HepG2 (cell line): ENCODE results near the gene NDOR1. TPM values are rescaled to one million over a fixed set of nuclear protein-coding genes. Genes with fewer than 3 reads are reported as not detected.

ENCODE experiments used
- CCAR2 ChIP-seq: fragments of 200-400 bp; formaldehyde crosslinking; optimal IDR thresholded peaks from 2 replicates; pipeline ENCODE3; 2018; ENCODE audit warnings: low read depth, mild to moderate bottlenecking, low read length, moderate library complexity
- EED ChIP-seq: sonication (generic); formaldehyde crosslinking; IDR thresholded peaks from 2 replicates; pipeline ENCODE4 v1.5.0; 2020; ENCODE audit warnings: mild to moderate bottlenecking, missing genetic modification reagents
- HDAC2 ChIP-seq: sonication (generic); formaldehyde crosslinking; IDR thresholded peaks from 2 replicates; pipeline ENCODE4 v1.4.0; 2020; ENCODE audit warnings: missing genetic modification reagents
- MEIS1 ChIP-seq: sonication (generic); formaldehyde crosslinking; IDR thresholded peaks from 2 replicates; pipeline ENCODE4 v1.9.0; 2021; ENCODE audit warnings: mild to moderate bottlenecking, missing genetic modification reagents, moderate library complexity, borderline replicate concordance
- POLR2G ChIP-seq: fragments of 200-400 bp; formaldehyde crosslinking; IDR thresholded peaks from 2 replicates; pipeline ENCODE4 v1.6.1; 2018; ENCODE audit warnings: mild to moderate bottlenecking, low read depth, low read length, moderate library complexity
- RAD51 ChIP-seq: fragments of 450-650 bp; IDR thresholded peaks from 2 replicates; pipeline ENCODE4 v1.6.1; 2016; ENCODE audit warnings: borderline replicate concordance
- SATB2 ChIP-seq: sonication (generic); formaldehyde crosslinking; IDR thresholded peaks from 2 replicates; pipeline ENCODE4 v1.5.0; 2020; ENCODE audit warnings: missing genetic modification reagents
- SMAD9 ChIP-seq: sonication (generic); formaldehyde crosslinking; IDR thresholded peaks from 2 replicates; pipeline ENCODE4 v1.5.1; 2020; ENCODE audit warnings: mild to moderate bottlenecking, missing genetic modification reagents
- SSRP1 ChIP-seq: IDR thresholded peaks from 2 replicates; pipeline ENCODE4 v1.6.1; 2016; ENCODE audit warnings: control low read depth
- TARDBP ChIP-seq: sonication (generic); formaldehyde crosslinking; IDR thresholded peaks from 2 replicates; pipeline ENCODE4 v1.8.0; 2022; ENCODE audit warnings: mild to moderate bottlenecking, missing genetic modification reagents
- ZBTB1 ChIP-seq: sonication (generic); formaldehyde crosslinking; IDR thresholded peaks from 2 replicates; pipeline ENCODE4 v1.4.0; 2020; ENCODE audit warnings: missing genetic modification reagents, borderline replicate concordance
- ZNF138 ChIP-seq: sonication (generic); formaldehyde crosslinking; IDR thresholded peaks from 2 replicates; pipeline ENCODE4 v1.5.0; 2020; ENCODE audit warnings: mild to moderate bottlenecking, low read depth, missing genetic modification reagents
- ZNF331 ChIP-seq: sonication (generic); formaldehyde crosslinking; IDR thresholded peaks from 2 replicates; pipeline ENCODE4 v1.4.0; 2020; ENCODE audit warnings: missing genetic modification reagents
- ZNF34 ChIP-seq: sonication (generic); formaldehyde crosslinking; IDR thresholded peaks from 2 replicates; pipeline ENCODE4 v1.4.0; 2020; ENCODE audit warnings: mild to moderate bottlenecking, missing genetic modification reagents, borderline replicate concordance
- ZNF547 ChIP-seq: sonication (generic); formaldehyde crosslinking; IDR thresholded peaks from 2 replicates; pipeline ENCODE4 v1.5.1; 2020; ENCODE audit warnings: mild to moderate bottlenecking, missing genetic modification reagents
- ZNF615 ChIP-seq: sonication (generic); formaldehyde crosslinking; IDR thresholded peaks from 2 replicates; pipeline ENCODE4 v1.5.0; 2020; ENCODE audit warnings: mild to moderate bottlenecking, missing genetic modification reagents, borderline replicate concordance
- ZSCAN21 ChIP-seq: sonication (generic); formaldehyde crosslinking; IDR thresholded peaks from 2 replicates; pipeline ENCODE4 v1.8.0; 2022; ENCODE audit warnings: mild to moderate bottlenecking, missing genetic modification reagents, moderate library complexity, borderline replicate concordance
- ZSCAN30 ChIP-seq: sonication (generic); formaldehyde crosslinking; IDR thresholded peaks from 2 replicates; pipeline ENCODE4 v1.5.0; 2020; ENCODE audit warnings: mild to moderate bottlenecking, missing genetic modification reagents
- polyA plus RNA-seq, 8 experiments: library from polyadenylated mRNA; depleted of rRNA in 3 of 8; stranded (reverse) in 7 of 8; unstranded in 1 of 8; fragments of >200 nt; fragmentation: Illumina TruSeq in 4 of 8; extraction: Trizol in 4 of 8; gene quantifications; 2 replicates each; pipeline versions ENCODE4 v1.2.1 to v1.2.3, GENCODE V29; 2011 to 2016; ENCODE audit warnings: low read depth in 4 of 8, missing spikeins in 1 of 8, mixed read lengths in 1 of 8; ENCODE audit not compliant: insufficient read depth in 1 of 8
- total RNA-seq, 5 experiments: library from RNA; depleted of rRNA; stranded (reverse); fragments of >200 nt; fragmentation: Illumina TruSeq; extraction: Trizol; gene quantifications; 2 replicates each; pipeline ENCODE4 v1.2.3, GENCODE V29; 2016; ENCODE audit warnings: low read depth in 1 of 5
- TF ChIP-seq, protein P1 (sequence below): sonication (generic); formaldehyde crosslinking; IDR thresholded peaks from 2 replicates; pipeline ENCODE4 v1.4.0; 2020; ENCODE audit warnings: missing genetic modification reagents
- TF ChIP-seq, protein P2 (sequence below): sonication (generic); formaldehyde crosslinking; IDR thresholded peaks from 2 replicates; pipeline ENCODE4 v1.4.0; 2020; ENCODE audit warnings: missing genetic modification reagents
- TF ChIP-seq, protein P3 (sequence below): sonication (generic); formaldehyde crosslinking; IDR thresholded peaks from 2 replicates; pipeline ENCODE4 v1.9.0; 2021; ENCODE audit warnings: missing genetic modification reagents, mild to moderate bottlenecking, borderline replicate concordance
- TF ChIP-seq, protein P4 (sequence below): sonication (generic); formaldehyde crosslinking; IDR thresholded peaks from 2 replicates; pipeline ENCODE4 v1.8.0; 2023; ENCODE audit warnings: mild to moderate bottlenecking, missing genetic modification reagents

The NDOR1 gene
- total and polyA plus RNA-seq, 2 of the 13 experiments (the other 11 are each of a cell fraction or from before 2014, with no cell fraction given) = 3.6 to 8.7 TPM

DNA sequence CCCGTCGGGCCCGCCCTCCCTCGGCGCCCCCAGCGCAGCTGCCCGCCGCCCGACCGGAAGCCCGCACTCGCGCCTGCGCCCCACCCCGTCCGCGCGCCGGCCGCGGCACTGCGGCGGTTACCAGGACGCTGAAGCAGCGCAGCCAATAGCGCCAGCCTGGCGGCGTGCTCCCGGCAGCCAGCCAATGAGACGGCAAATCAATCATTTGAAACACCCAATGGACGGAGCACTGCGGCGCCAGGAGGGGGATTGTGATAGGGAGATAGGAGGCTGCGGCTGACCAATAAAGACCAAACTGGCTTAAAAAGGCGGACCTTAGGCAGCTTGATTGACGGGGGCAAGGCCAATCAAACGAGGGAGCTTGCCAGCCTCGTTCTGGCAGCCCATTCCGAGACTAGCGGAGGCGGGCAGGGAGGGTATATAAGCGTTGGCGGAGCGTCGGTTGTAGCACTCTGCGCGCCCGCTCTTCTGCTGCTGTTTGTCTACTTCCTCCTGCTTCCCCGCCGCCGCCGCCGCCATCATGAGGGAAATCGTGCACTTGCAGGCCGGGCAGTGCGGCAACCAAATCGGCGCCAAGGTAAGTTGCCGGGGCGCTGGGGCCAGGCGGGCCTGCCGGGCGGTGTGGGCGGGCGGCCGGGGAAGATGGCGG, 35.5 kb downstream of the NDOR1 start, which contains the start of gene TUBB4B (continued):
- TF ChIP-seq, protein P1, sequence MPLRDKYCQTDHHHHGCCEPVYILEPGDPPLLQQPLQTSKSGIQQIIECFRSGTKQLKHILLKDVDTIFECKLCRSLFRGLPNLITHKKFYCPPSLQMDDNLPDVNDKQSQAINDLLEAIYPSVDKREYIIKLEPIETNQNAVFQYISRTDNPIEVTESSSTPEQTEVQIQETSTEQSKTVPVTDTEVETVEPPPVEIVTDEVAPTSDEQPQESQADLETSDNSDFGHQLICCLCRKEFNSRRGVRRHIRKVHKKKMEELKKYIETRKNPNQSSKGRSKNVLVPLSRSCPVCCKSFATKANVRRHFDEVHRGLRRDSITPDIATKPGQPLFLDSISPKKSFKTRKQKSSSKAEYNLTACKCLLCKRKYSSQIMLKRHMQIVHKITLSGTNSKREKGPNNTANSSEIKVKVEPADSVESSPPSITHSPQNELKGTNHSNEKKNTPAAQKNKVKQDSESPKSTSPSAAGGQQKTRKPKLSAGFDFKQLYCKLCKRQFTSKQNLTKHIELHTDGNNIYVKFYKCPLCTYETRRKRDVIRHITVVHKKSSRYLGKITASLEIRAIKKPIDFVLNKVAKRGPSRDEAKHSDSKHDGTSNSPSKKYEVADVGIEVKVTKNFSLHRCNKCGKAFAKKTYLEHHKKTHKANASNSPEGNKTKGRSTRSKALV (CRISPR knock-in tag) = no peak
- no peak; the same call in 1 of the 2 replicates for TF ChIP-seq SSRP1 (CRISPR knock-in tag)
- peak; percentile 29; the same call in 1 of the 2 replicates for TF ChIP-seq HDAC2 (CRISPR knock-in tag)
- TF ChIP-seq ZBTB1 (CRISPR knock-in tag) = peak; percentile 87; the same call in 1 of the 2 replicates
- TF ChIP-seq, protein P2, sequence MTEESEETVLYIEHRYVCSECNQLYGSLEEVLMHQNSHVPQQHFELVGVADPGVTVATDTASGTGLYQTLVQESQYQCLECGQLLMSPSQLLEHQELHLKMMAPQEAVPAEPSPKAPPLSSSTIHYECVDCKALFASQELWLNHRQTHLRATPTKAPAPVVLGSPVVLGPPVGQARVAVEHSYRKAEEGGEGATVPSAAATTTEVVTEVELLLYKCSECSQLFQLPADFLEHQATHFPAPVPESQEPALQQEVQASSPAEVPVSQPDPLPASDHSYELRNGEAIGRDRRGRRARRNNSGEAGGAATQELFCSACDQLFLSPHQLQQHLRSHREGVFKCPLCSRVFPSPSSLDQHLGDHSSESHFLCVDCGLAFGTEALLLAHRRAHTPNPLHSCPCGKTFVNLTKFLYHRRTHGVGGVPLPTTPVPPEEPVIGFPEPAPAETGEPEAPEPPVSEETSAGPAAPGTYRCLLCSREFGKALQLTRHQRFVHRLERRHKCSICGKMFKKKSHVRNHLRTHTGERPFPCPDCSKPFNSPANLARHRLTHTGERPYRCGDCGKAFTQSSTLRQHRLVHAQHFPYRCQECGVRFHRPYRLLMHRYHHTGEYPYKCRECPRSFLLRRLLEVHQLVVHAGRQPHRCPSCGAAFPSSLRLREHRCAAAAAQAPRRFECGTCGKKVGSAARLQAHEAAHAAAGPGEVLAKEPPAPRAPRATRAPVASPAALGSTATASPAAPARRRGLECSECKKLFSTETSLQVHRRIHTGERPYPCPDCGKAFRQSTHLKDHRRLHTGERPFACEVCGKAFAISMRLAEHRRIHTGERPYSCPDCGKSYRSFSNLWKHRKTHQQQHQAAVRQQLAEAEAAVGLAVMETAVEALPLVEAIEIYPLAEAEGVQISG (CRISPR knock-in tag) = peak; percentile 63; the same call in 1 of the 2 replicates
- no peak for TF ChIP-seq RAD51
- TF ChIP-seq POLR2G = peak; percentile 99
- no peak for TF ChIP-seq EED (CRISPR knock-in tag)
- 0 out of 2 replicates have a peak, but pooled peaks have one; percentile 37 for TF ChIP-seq TARDBP (CRISPR knock-in tag)
- no peak for TF ChIP-seq ZNF547 (CRISPR knock-in tag)
- TF ChIP-seq ZNF615 (CRISPR knock-in tag) = no peak
- TF ChIP-seq MEIS1 (CRISPR knock-in tag) = no peak
- TF ChIP-seq, protein P3, sequence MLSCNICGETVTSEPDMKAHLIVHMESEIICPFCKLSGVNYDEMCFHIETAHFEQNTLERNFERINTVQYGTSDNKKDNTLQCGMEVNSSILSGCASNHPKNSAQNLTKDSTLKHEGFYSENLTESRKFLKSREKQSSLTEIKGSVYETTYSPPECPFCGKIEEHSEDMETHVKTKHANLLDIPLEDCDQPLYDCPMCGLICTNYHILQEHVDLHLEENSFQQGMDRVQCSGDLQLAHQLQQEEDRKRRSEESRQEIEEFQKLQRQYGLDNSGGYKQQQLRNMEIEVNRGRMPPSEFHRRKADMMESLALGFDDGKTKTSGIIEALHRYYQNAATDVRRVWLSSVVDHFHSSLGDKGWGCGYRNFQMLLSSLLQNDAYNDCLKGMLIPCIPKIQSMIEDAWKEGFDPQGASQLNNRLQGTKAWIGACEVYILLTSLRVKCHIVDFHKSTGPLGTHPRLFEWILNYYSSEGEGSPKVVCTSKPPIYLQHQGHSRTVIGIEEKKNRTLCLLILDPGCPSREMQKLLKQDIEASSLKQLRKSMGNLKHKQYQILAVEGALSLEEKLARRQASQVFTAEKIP (CRISPR knock-in tag) = no peak
- TF ChIP-seq, protein P4, sequence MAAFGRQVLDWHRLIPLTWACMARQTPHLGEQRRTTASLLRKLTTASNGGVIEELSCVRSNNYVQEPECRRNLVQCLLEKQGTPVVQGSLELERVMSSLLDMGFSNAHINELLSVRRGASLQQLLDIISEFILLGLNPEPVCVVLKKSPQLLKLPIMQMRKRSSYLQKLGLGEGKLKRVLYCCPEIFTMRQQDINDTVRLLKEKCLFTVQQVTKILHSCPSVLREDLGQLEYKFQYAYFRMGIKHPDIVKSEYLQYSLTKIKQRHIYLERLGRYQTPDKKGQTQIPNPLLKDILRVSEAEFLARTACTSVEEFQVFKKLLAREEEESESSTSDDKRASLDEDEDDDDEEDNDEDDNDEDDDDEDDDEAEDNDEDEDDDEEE (CRISPR knock-in tag) = no peak
- TF ChIP-seq ZSCAN21 (CRISPR knock-in tag) = 0 out of 2 replicates have a peak, but pooled peaks have one; percentile 29
- TF ChIP-seq ZSCAN30 (CRISPR knock-in tag) = no peak
- peak; percentile 62; the same call in 1 of the 2 replicates for TF ChIP-seq ZNF331 (CRISPR knock-in tag)
- no peak for TF ChIP-seq SMAD9
- TF ChIP-seq ZNF138 = peak; percentile 89
- no peak for TF ChIP-seq ZNF34
- TF ChIP-seq CCAR2 = no peak
- 0 out of 2 replicates have a peak, but pooled peaks have one; percentile 63 for TF ChIP-seq SATB2 (CRISPR knock-in tag)
